ENCODE results near the gene GASK1A.

GASK1A gene

DNA sequence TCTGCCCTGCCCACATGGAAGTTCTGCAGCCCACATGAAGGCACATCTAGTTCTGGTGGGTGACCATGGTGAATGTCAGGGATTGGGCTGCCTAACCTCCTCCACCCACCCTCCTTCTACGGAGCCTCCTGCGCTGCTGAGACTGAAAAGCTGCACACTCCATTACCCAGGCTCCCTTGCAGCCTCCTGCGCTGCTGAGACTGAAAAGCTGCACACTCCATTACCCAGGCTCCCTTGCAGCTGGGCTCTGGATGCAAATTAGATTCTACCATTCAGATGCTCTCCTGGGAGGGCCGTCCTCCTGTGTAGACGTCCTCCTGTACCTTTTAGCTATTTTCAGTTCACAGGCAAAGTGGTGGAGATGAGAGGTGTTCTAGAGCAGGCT lies 94.7 kb downstream of the GASK1A start:
- no peak overlapping the region for H3K4me3 ChIP-seq (ENCODE audit: low read length)
- no peak for DNase-seq (ENCODE audit: low read depth)
- TF ChIP-seq, protein P1, sequence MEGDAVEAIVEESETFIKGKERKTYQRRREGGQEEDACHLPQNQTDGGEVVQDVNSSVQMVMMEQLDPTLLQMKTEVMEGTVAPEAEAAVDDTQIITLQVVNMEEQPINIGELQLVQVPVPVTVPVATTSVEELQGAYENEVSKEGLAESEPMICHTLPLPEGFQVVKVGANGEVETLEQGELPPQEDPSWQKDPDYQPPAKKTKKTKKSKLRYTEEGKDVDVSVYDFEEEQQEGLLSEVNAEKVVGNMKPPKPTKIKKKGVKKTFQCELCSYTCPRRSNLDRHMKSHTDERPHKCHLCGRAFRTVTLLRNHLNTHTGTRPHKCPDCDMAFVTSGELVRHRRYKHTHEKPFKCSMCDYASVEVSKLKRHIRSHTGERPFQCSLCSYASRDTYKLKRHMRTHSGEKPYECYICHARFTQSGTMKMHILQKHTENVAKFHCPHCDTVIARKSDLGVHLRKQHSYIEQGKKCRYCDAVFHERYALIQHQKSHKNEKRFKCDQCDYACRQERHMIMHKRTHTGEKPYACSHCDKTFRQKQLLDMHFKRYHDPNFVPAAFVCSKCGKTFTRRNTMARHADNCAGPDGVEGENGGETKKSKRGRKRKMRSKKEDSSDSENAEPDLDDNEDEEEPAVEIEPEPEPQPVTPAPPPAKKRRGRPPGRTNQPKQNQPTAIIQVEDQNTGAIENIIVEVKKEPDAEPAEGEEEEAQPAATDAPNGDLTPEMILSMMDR (IDR thresholded peaks at IDR 0.05; ENCODE audit: insufficient read depth, low read depth, low read length, missing control alignments) = no peak

DNA sequence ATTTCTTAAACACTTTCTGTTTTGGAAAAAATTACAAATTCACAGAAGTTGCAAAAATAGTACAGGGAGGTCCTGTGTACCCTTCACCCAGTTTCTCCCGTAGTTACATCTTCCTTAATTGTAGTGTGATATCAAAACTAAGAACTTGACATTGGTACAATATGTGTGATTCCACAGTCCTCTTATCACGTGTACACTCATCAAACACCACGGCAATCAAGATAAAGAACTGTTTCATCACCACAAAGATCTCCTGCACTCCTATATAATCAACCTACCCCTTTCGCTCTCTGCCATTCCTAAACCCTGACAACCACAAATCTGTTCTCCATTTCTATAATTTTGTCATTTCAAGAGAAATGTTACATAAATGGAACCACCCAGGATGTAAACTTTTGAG lies 95.4 kb downstream of the GASK1A start:
- no peak overlapping the region for H3K4me3 ChIP-seq (ENCODE audit: low read length)
- TF ChIP-seq, protein P1 (IDR thresholded peaks at IDR 0.05; ENCODE audit: insufficient read depth, low read depth, low read length, missing control alignments) = no peak
- no peak for DNase-seq (ENCODE audit: low read depth)

GRCh38 chr3:43074901-43075689 lies 96.0 kb downstream of the GASK1A start:
- no peak overlapping the region for H3K4me3 ChIP-seq (ENCODE audit: low read length)
- no peak for DNase-seq (ENCODE audit: low read depth)
- TF ChIP-seq, protein P1 (IDR thresholded peaks at IDR 0.05; ENCODE audit: insufficient read depth, low read depth, low read length, missing control alignments) = no peak

DNA sequence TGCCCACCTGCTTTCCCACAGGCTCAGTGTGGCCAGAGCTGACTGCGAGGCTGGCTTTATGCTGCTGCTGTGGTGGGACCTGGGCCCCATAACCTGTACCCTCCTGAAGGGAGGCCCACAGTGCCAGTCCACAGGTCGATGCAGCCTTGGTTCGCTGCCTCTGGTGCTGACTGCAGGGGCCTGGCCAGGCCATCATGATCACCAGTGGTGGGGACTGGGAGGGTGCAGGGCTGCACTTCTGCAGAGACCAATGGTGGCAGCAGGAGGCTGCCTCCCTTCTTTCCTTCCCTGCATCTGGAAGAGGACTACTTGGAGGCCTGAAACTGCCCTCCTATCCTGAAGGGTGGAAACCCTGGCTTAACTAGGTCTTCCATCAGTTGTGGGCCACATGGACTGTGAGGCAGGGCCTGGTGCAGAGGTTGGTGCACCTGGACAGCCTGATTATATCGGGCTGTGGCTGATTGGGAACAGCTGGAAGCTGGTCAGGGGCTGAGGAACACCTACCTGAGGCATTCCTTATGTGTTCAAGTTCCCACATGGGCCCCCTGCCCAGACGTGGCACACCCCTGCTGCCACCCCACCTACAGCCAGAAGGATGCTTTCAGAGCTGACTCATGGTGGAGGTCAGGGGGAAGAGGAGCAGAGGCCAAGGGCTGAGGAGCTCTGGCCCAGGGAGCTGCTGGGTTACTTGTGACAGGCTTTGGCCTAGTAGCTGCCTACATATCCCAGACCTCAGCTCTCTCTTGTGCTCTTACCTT lies 97.0 kb downstream of the GASK1A start:
- TF ChIP-seq, protein P1 (IDR thresholded peaks at IDR 0.05; ENCODE audit: insufficient read depth, low read depth, low read length, missing control alignments) = no peak
- no peak overlapping the region for H3K4me3 ChIP-seq (ENCODE audit: low read length)
- no peak for DNase-seq (ENCODE audit: low read depth)

DNA sequence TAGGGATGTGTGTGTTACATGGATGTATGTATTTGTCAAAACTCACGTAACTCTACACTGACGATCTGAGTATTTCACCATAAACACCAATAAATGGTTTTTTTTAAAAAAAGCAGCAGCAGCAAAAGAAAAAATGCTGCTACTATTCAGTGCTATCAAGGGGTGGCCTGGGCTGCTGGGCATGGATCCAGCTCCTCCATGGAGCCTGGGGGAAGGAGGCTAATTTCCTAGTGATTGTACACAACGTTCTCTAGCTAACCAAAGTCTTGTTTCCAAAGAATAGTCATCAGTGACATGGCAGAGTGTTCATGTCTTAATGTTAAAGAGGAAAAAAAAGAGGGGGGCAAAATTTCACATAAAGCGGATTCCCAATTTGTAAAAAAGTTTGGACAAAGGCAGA lies 97.7 kb downstream of the GASK1A start:
- H3K4me3 ChIP-seq (ENCODE audit: low read length) = no peak overlapping the region
- no peak for DNase-seq (ENCODE audit: low read depth)
- TF ChIP-seq, protein P1 (IDR thresholded peaks at IDR 0.05; ENCODE audit: insufficient read depth, low read depth, low read length, missing control alignments) = no peak

- DNase-seq (ENCODE audit: low read depth) = no peak
- H3K4me3 ChIP-seq (ENCODE audit: low read length) = no peak overlapping the region
- TF ChIP-seq, protein P1 (IDR thresholded peaks at IDR 0.05; ENCODE audit: insufficient read depth, low read depth, low read length, missing control alignments) = no peak
These were observed 98.2 kb downstream of the GASK1A start for GRCh38 chr3:43077261-43077660.

Measured in epithelial cell of esophagus (primary cell).